Esophagus muscularis mucosa (tissue), 4 donors: ENCODE measurements around the gene SELENOM. TPM values are rescaled to one million over a fixed set of nuclear protein-coding genes. Genes with fewer than 3 reads are reported as not detected.

Experiments
- DNase-seq: peaks from one replicate; pipeline ENCODE4 v3.0.0-alpha.2; 2017; ENCODE audit errors: extremely low spot score
- H3K27ac ChIP-seq, 4 donors: fragments of 200-600 bp; sonication (generic); replicated peaks in 1 of 4; 1 replicate in 3 of 4; 2 replicates in 1 of 4; pipeline ENCODE4 v1.5.1; 2016 to 2019; ENCODE audit warnings: mild to moderate bottlenecking in 1 of 4
- H3K27me3 ChIP-seq, 4 donors: fragments of 200-600 bp; sonication (generic); one replicate each; pipeline versions ENCODE4 v1.5.1 to v1.6.0; 2016 to 2019
- H3K36me3 ChIP-seq, 4 donors: fragments of 200-600 bp; sonication (generic); one replicate each; pipeline ENCODE4 v1.5.1; 2016 to 2019
- H3K4me1 ChIP-seq, 4 donors: fragments of 200-600 bp; sonication (generic); one replicate each; pipeline ENCODE4 v1.5.1; 2016 to 2019
- H3K4me3 ChIP-seq, 4 donors: fragments of 200-600 bp; sonication (generic); 1 replicate in 2 of 4; 2 replicates in 2 of 4; pipeline ENCODE4 v1.5.1; 2016 to 2019; ENCODE audit warnings: mild to moderate bottlenecking in 4 of 4, moderate library complexity in 1 of 4
- H3K9me3 ChIP-seq, 4 donors: fragments of 200-600 bp; sonication (generic); 1 replicate in 3 of 4; 2 replicates in 1 of 4; pipeline ENCODE4 v1.5.1; 2016 to 2019
- CTCF ChIP-seq, 3 experiments: fragments of 200-600 bp in 2 of 3; fragments of 450-650 bp in 1 of 3; sonication (generic) in 2 of 3; IDR thresholded peaks; one replicate each; pipeline ENCODE4 v1.5.1; 2017 to 2019; ENCODE audit warnings: antibody characterized with exemption in 3 of 3, mild to moderate bottlenecking in 2 of 3, moderate library complexity in 1 of 3
- EP300 ChIP-seq: sonication (generic); formaldehyde crosslinking; IDR thresholded peaks from one replicate; pipeline ENCODE4 v1.6.1; 2017; ENCODE audit warnings: antibody characterized with exemption
- POLR2A ChIP-seq: fragments of 450-650 bp; IDR thresholded peaks from one replicate; pipeline ENCODE4 v1.6.1; 2017; ENCODE audit warnings: antibody characterized with exemption, moderate library complexity, mild to moderate bottlenecking, low read depth
- POLR2AphosphoS5 ChIP-seq, 2 donors: sonication (generic); formaldehyde crosslinking; IDR thresholded peaks; one replicate each; pipeline ENCODE4 v1.6.1; 2017; ENCODE audit warnings: antibody characterized with exemption in 2 of 2
- WGBS: methylation state at CpG from one replicate; pipeline ENCODE4 v1.1.5; 2018; 5-methylcytosine and 5-hydroxymethylcytosine counted together
- intact Hi-C: fragments of 100-400 bp; cut with DNase I; formaldehyde crosslinking; loops from one replicate; pipeline ENCODE4 v1.15.1; 2023
- total RNA-seq, 4 donors: library from RNA; depleted of rRNA; stranded (reverse); fragments of >200 nt; gene quantifications; one replicate each; pipeline versions ENCODE4 v1.1.0 to v1.2.1, GENCODE V29; 2016

SELENOM gene
- total RNA-seq, 4 donors from 2014 or later: 1,118 to 1,733 (median 1,416) TPM

GRCh38 chr22:31144223-31144622 is 36.9 kb upstream of the SELENOM start:
- Histone ChIP-seq H3K27ac (no peak overlapping the region), H3K4me1 (peaks cover 9 to 13% (median 12%) of the 10 kb centered on the region in 4 donors), H3K4me3 (no peak overlapping the region), H3K36me3 (no peaks in the 10 kb centered on the region), H3K27me3 (peaks cover 0 to 11% (median 0%) of the 10 kb centered on the region in 4 donors), H3K9me3 (no peaks in the 10 kb centered on the region)
- DNase-seq: no peak
- TF ChIP-seq POLR2AphosphoS5 (IDR thresholded peaks at IDR 0.05) (no peak), POLR2A (no peak), CTCF (IDR thresholded peaks at IDR 0.05) (no peak), EP300 (no peak)
- intact Hi-C loops: loop anchor here (10.0 kb wide), 1 partner anchor 379 kb away; no protein-coding TSS in a partner anchor

GRCh38 chr22:31143537-31143936 is 36.2 kb upstream of the SELENOM start:
- Histone ChIP-seq H3K9me3 (no peaks in the 10 kb centered on the region), H3K27ac (no peak overlapping the region), H3K4me1 (peaks cover 2 to 6% (median 5%) of the 10 kb centered on the region in 4 donors), H3K36me3 (no peaks in the 10 kb centered on the region), H3K27me3 (peaks cover 0 to 18% (median 0%) of the 10 kb centered on the region in 4 donors), H3K4me3 (no peak overlapping the region)
- 81% methylated on average over 3 of the region's 3 CpGs for WGBS
- DNase-seq: no peak
- no peak for TF ChIP-seq POLR2AphosphoS5 (IDR thresholded peaks at IDR 0.05)
- no peak for TF ChIP-seq CTCF (IDR thresholded peaks at IDR 0.05)
- TF ChIP-seq EP300: no peak
- TF ChIP-seq POLR2A: no peak
- intact Hi-C loops: loop anchor here (10.0 kb wide), 1 partner anchor 379 kb away; no protein-coding TSS in a partner anchor

- TF ChIP-seq POLR2A (no peak), EP300 (no peak), CTCF (IDR thresholded peaks at IDR 0.05) (no peak), POLR2AphosphoS5 (IDR thresholded peaks at IDR 0.05) (no peak)
- no peak for DNase-seq
- intact Hi-C loops: loop anchor here (10.0 kb wide), 1 partner anchor 378 kb away; no protein-coding TSS in a partner anchor
- peaks cover 0 to 23% (median 0%) of the 10 kb centered on the region in 4 donors for H3K27me3 ChIP-seq
- H3K27ac ChIP-seq: no peak overlapping the region
- peaks cover 0 to under 1% (median 0%) of the 10 kb centered on the region in 4 donors for H3K4me1 ChIP-seq
- no peaks in the 10 kb centered on the region for H3K36me3 ChIP-seq
- WGBS: 86% methylated on average over 3 of the region's 3 CpGs
- no peaks in the 10 kb centered on the region for H3K9me3 ChIP-seq
- H3K4me3 ChIP-seq: no peak overlapping the region
Observed at GRCh38 chr22:31143038-31143437, 35.7 kb upstream of the SELENOM start.

- Histone ChIP-seq H3K36me3 (no peaks in the 10 kb centered on the region), H3K27me3 (peaks cover 0 to 23% (median 0%) of the 10 kb centered on the region in 4 donors), H3K4me1 (no peaks in the 10 kb centered on the region), H3K27ac (no peak overlapping the region), H3K4me3 (no peak overlapping the region), H3K9me3 (no peaks in the 10 kb centered on the region)
- TF ChIP-seq POLR2A (no peak), POLR2AphosphoS5 (IDR thresholded peaks at IDR 0.05) (no peak), EP300 (no peak), CTCF (IDR thresholded peaks at IDR 0.05) (no peak)
- intact Hi-C loops: loop anchor here (10.0 kb wide), 1 partner anchor 377 kb away; no protein-coding TSS in a partner anchor
- DNase-seq: no peak
- 93% methylated on average over 3 of the region's 4 CpGs for WGBS
Observed at GRCh38 chr22:31142285-31142684, 34.9 kb upstream of the SELENOM start.

GRCh38 chr22:31141551-31141950 is 34.2 kb upstream of the SELENOM start:
- Histone ChIP-seq H3K4me3 (no peak overlapping the region), H3K27ac (no peak overlapping the region), H3K36me3 (no peaks in the 10 kb centered on the region), H3K4me1 (no peaks in the 10 kb centered on the region), H3K9me3 (no peaks in the 10 kb centered on the region), H3K27me3 (peaks cover 0 to 23% (median 0%) of the 10 kb centered on the region in 4 donors)
- no peak for DNase-seq
- intact Hi-C loops: loop anchor here (10.0 kb wide), 1 partner anchor 377 kb away; no protein-coding TSS in a partner anchor
- TF ChIP-seq POLR2AphosphoS5 (IDR thresholded peaks at IDR 0.05) (no peak), CTCF (IDR thresholded peaks at IDR 0.05) (no peak), EP300 (no peak), POLR2A (no peak)
- 100% methylated on average over 2 of the region's 2 CpGs for WGBS
